GM12874 (cell line): Measurements from ENCODE around the gene ITGAD.

Experiments used
- TF ChIP-seq, protein P1 (sequence below): IDR thresholded peaks from 2 replicates; pipeline ENCODE4 v1.5.1; 2011; ENCODE audit warnings: low read depth, mild to moderate bottlenecking, control low read depth, low read length, moderate library complexity; ENCODE audit not compliant: insufficient read depth

Gene ITGAD

GRCh38 chr16:31439519-31439918 is 46.4 kb downstream of the ITGAD start:
- TF ChIP-seq, protein P1, sequence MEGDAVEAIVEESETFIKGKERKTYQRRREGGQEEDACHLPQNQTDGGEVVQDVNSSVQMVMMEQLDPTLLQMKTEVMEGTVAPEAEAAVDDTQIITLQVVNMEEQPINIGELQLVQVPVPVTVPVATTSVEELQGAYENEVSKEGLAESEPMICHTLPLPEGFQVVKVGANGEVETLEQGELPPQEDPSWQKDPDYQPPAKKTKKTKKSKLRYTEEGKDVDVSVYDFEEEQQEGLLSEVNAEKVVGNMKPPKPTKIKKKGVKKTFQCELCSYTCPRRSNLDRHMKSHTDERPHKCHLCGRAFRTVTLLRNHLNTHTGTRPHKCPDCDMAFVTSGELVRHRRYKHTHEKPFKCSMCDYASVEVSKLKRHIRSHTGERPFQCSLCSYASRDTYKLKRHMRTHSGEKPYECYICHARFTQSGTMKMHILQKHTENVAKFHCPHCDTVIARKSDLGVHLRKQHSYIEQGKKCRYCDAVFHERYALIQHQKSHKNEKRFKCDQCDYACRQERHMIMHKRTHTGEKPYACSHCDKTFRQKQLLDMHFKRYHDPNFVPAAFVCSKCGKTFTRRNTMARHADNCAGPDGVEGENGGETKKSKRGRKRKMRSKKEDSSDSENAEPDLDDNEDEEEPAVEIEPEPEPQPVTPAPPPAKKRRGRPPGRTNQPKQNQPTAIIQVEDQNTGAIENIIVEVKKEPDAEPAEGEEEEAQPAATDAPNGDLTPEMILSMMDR, result no peak

DNA sequence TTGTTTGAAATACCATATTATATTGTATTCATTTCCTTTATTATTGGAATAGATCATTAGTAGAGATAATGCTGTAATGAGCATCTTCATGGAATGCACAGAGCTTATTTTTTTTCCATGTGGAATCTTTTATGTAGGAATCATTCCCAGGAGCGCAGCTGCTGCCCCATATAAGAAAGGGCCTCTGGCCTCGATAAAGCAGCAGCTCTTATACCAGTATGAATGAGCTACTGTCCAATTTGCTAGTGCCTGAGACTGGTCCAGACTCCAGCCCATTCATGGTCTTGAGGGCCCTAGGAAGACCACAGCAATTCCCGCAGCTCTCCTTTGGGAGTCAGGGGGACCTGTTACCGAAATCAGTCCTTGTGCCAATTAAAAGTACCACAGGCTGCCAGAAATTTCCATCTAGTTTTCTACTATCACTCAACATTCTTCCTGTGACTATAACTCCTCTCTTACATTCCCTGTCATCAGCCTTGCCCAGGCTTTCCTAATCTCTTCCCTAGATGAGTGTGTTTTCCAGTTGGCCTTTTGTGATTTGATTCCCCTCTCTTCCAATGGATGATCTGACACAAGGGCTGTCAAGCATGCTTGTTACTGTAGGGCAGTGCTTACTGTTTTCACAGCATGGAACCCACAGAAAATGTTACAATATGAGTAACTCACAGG is 47.5 kb downstream of the ITGAD start:
- TF ChIP-seq, protein P1, result no peak

DNA sequence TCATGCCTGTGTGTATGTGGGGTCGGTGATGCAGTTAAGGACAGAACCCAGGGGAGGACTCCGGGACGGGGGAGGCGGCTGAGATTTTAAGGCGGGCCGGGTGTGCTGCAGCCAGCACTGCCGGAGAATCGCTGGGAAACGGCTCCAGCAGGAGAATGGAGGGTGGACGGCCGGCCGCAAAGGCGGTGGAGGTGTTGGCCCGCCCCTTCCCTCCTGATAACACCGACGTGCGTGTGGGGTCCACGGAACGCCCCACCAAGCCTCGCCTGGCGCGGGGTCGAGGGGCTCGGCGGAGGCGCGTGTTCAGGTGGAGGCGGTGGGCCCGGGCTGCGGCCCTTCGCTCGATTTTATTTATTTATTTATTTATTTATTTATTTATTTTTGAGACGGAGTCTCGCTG is 48.8 kb downstream of the ITGAD start:
- TF ChIP-seq, protein P1, result no peak

- TF ChIP-seq, protein P1, result no peak
Observed at GRCh38 chr16:31451201-31451600, 58.1 kb downstream of the ITGAD start.

GRCh38 chr16:31451681-31452351 is 58.7 kb downstream of the ITGAD start:
- TF ChIP-seq, protein P1, result peak; percentile 47; the same call in 1 of the 2 replicates

GRCh38 chr16:31452631-31453106 is 59.5 kb downstream of the ITGAD start:
- TF ChIP-seq, protein P1, result no peak

- TF ChIP-seq, protein P1, result no peak
Observed at GRCh38 chr16:31453255-31454204, 60.4 kb downstream of the ITGAD start.
